RWPE1 (cell line): ENCODE results near the gene CTBP2.

Experiments
- CTCF ChIA-PET: fragments of 350-600 bp; sonication (Branson Sonifier 250); formaldehyde crosslinking; extraction: SDS; loops from one replicate; lab custom pipeline; 2021; lab: Yijun Ruan, JAX
- POLR2A ChIA-PET: fragments of 400-600 bp; formaldehyde crosslinking; extraction: SDS; loops from one replicate; lab custom pipeline; 2020; ENCODE audit warnings: antibody characterized with exemption; ENCODE audit not compliant: low non-redundant PET; lab: Yijun Ruan, JAX
- DNase-seq: peaks from one replicate; pipeline ENCODE4 v3.0.0; 2012; ENCODE audit warnings: low spot score
- H3K27ac ChIP-seq: fragments of 450-650 bp; 2 replicates; pipeline ENCODE4 v1.5.1; 2017
- CTCF ChIP-seq: fragments of 450-650 bp; conservative IDR thresholded peaks from 2 replicates; pipeline ENCODE4 v1.5.1; 2017; ENCODE audit warnings: low read depth, mild to moderate bottlenecking

Gene CTBP2

GRCh38 chr10:125159486-125159931, 854 bp downstream of the CTBP2 start:
- H3K27ac ChIP-seq = peak overlapping the region; percentile 98
- POLR2A ChIA-PET = no interaction called here
- no peak for TF ChIP-seq CTCF
- CTCF ChIA-PET = no interaction called here
- DNase-seq = no peak

GRCh38 chr10:125158601-125159485, 1.5 kb downstream of the CTBP2 start:
- H3K27ac ChIP-seq = peak overlapping the region; percentile 98
- ChIA-PET CTCF (no interaction called here), POLR2A (interaction anchor here (0.7 kb wide), 1 partner anchor 408 kb away, joined by 4 read pairs; no protein-coding TSS in a partner anchor)
- peak; percentile 59 for DNase-seq
- no peak for TF ChIP-seq CTCF

GRCh38 chr10:125158275-125158600, 2.1 kb downstream of the CTBP2 start:
- no peak for TF ChIP-seq CTCF
- peak overlapping the region; percentile 98 for H3K27ac ChIP-seq
- ChIA-PET CTCF (interaction anchor here (0.7 kb wide), 1 partner anchor 147 kb away, joined by 3 read pairs; no protein-coding TSS in a partner anchor), POLR2A (interaction anchor here (0.7 kb wide), 1 partner anchor 408 kb away, joined by 4 read pairs; no protein-coding TSS in a partner anchor)
- no peak for DNase-seq

- no peak overlapping the region for H3K27ac ChIP-seq
Measured at GRCh38 chr10:125157505-125157904, 2.9 kb downstream of the CTBP2 start.

GRCh38 chr10:125156739-125157480, 3.5 kb downstream of the CTBP2 start:
- DNase-seq = no peak
- no peak for TF ChIP-seq CTCF
- ChIA-PET CTCF (interaction anchor here (0.9 to 1.0 kb wide), 2 partner anchors 96 to 109 kb away, joined by 3 to 5 read pairs; no protein-coding TSS in a partner anchor), POLR2A (interaction anchor here (0.6 kb wide), 2 partner anchors 221 to 238 kb away, joined by 3 to 5 read pairs; no protein-coding TSS in a partner anchor)
- no peak overlapping the region for H3K27ac ChIP-seq

More at GRCh38 chr10:125157505-125157904, 2.9 kb downstream of the CTBP2 start:
- no peak for TF ChIP-seq CTCF
- no peak for DNase-seq
- ChIA-PET CTCF (interaction anchor here (0.7 to 1.0 kb wide), 2 partner anchors 96 to 146 kb away, joined by 3 to 5 read pairs; no protein-coding TSS in a partner anchor), POLR2A (interaction anchor here (0.6 kb wide), 1 partner anchor 220 kb away, joined by 5 read pairs; no protein-coding TSS in a partner anchor)

- POLR2A ChIA-PET = interaction anchor here (0.6 kb wide), 1 partner anchor 237 kb away, joined by 3 read pairs; no protein-coding TSS in a partner anchor
- CTCF ChIA-PET = interaction anchor here (0.9 to 1.4 kb wide), 2 partner anchors 95 to 108 kb away, joined by 3 to 5 read pairs; no protein-coding TSS in a partner anchor
- no peak overlapping the region for H3K27ac ChIP-seq
- no peak for DNase-seq
- no peak for TF ChIP-seq CTCF
Measured at GRCh38 chr10:125156196-125156595, 4.2 kb downstream of the CTBP2 start.
